Spleen (tissue), 11 donors: ENCODE data around the gene NCOA7. TPM values are rescaled to one million over a fixed set of nuclear protein-coding genes. Genes with fewer than 3 reads are reported as not detected.
"Not testable (repeated sequence)": the region's sequence is repeated elsewhere in the genome, so short reads cannot be mapped to it uniquely, and the experiment has no call there.

Source experiments
- DNase-seq: peaks from one replicate; pipeline ENCODE4 v3.0.0-alpha.2; 2020
- H3K27ac ChIP-seq, 8 donors: fragments of 200-600 bp; sonication (generic) in 7 of 8; 1 replicate in 4 of 8; 2 replicates in 4 of 8; pipeline versions ENCODE4 v1.5.0 to v1.8.0; 2016 to 2021; ENCODE audit warnings: inconsistent platforms in 4 of 8, mild to moderate bottlenecking in 4 of 8, moderate library complexity in 1 of 8
- H3K27me3 ChIP-seq, 7 donors: fragments of 200-600 bp; sonication (generic) in 6 of 7; replicated peaks in 1 of 7; 1 replicate in 4 of 7; 2 replicates in 3 of 7; pipeline versions ENCODE4 v1.5.0 to v1.8.0; 2016 to 2021; ENCODE audit warnings: inconsistent platforms in 3 of 7, mild to moderate bottlenecking in 1 of 7
- H3K36me3 ChIP-seq, 6 donors: fragments of 200-600 bp; sonication (generic) in 5 of 6; 1 replicate in 4 of 6; 2 replicates in 2 of 6; pipeline versions ENCODE4 v1.5.0 to v1.8.0; 2016 to 2021; ENCODE audit warnings: inconsistent platforms in 2 of 6
- H3K4me1 ChIP-seq, 6 donors: fragments of 200-600 bp; sonication (generic) in 5 of 6; 1 replicate in 3 of 6; 2 replicates in 3 of 6; pipeline versions ENCODE4 v1.5.0 to v1.8.0; 2016 to 2021; ENCODE audit warnings: inconsistent platforms in 3 of 6
- H3K4me3 ChIP-seq, 8 donors: fragments of 200-600 bp; sonication (generic) in 7 of 8; 1 replicate in 4 of 8; 2 replicates in 4 of 8; pipeline versions ENCODE4 v1.5.0 to v1.8.0; 2016 to 2021; ENCODE audit warnings: inconsistent platforms in 4 of 8, mild to moderate bottlenecking in 4 of 8, moderate library complexity in 2 of 8
- H3K9me3 ChIP-seq, 8 donors: fragments of 200-600 bp; sonication (generic) in 7 of 8; 1 replicate in 4 of 8; 2 replicates in 4 of 8; pipeline versions ENCODE4 v1.5.0 to v1.8.0; 2016 to 2021; ENCODE audit warnings: inconsistent platforms in 4 of 8
- CTCF ChIP-seq, 11 experiments: fragments of 200-600 bp in 7 of 11; fragments of 450-650 bp in 4 of 11; sonication (generic) in 4 of 11; IDR thresholded peaks in 8 of 11; conservative IDR thresholded peaks in 3 of 11; 1 replicate in 7 of 11; 2 replicates in 4 of 11; pipeline versions ENCODE4 v1.4.0 to v1.8.0; 2016 to 2021; ENCODE audit warnings: antibody characterized with exemption in 11 of 11, inconsistent platforms in 4 of 11, mild to moderate bottlenecking in 1 of 11
- POLR2A ChIP-seq, 3 donors: fragments of 450-650 bp; IDR thresholded peaks; one replicate each; pipeline ENCODE4 v1.5.1; 2017; ENCODE audit warnings: antibody characterized with exemption in 3 of 3, mild to moderate bottlenecking in 1 of 3
- POLR2AphosphoS5 ChIP-seq, 3 donors: sonication (generic); formaldehyde crosslinking; IDR thresholded peaks; one replicate each; pipeline ENCODE4 v1.5.1; 2017; ENCODE audit warnings: antibody characterized with exemption in 3 of 3
- WGBS, 5 donors: extraction: QIAGEN DNeasy Blood & Tissue Kit in 3 of 5; methylation state at CpG; one replicate each; pipeline versions ENCODE4 v1.1.5 to v1.1.7; 2013 to 2018; 5-methylcytosine and 5-hydroxymethylcytosine counted together
- intact Hi-C: fragments of 100-400 bp; cut with DNase I; formaldehyde crosslinking; loops from one replicate; pipeline ENCODE4 v1.15.0; 2023; ENCODE audit warnings: low total_unique reads
- polyA plus RNA-seq, 3 donors: library from polyadenylated mRNA; stranded (reverse); fragments of 200-250 nt; gene quantifications; one replicate each; pipeline ENCODE4 v1.2.1, GENCODE V29; 2013
- total RNA-seq, 7 donors: library from RNA; depleted of rRNA in 3 of 7; stranded (reverse); fragments of >200 nt in 3 of 7; fragmentation: NEBNext Ultra II Directional in 4 of 7; extraction: Animal tissue kit (Norgen Biotek cat#: 25700) in 4 of 7; gene quantifications; one replicate each; pipeline versions ENCODE4 v1.1.0 to v1.2.1, GENCODE V29; 2016 to 2021
- donor health status: healthy with polysubstance abuse.
- donor health status: DM: no; HTN: no; CAD: no; lungs with moderate emphysema.
- donor health status: DM: no; HTN: no; CAD: no.
- donor health status: Bipolar disorder and iron deficiency.
- donor health status: healthy.
- donor health status: DM: no; HTN: no; CAD: no.
- donor health status: DM: yes; HTN: yes; CAD: no.

NCOA7 gene
- total and polyA plus RNA-seq, 10 donors = 11.8 to 84.3 (median 43.1) TPM

- Histone ChIP-seq H3K4me1 (peaks cover 0 to 17% (median under 1%) of the 10 kb centered on the region in 6 donors), H3K36me3 (no peaks in the 10 kb centered on the region), H3K4me3 (no peak overlapping the region), H3K27me3 (peaks cover 0 to 9% (median 0%) of the 10 kb centered on the region in 7 donors), H3K27ac (no peak overlapping the region), H3K9me3 (no peaks in the 10 kb centered on the region)
- WGBS, 5 donors = 74 to 92% (median 89%) methylated on average over 6 of the region's 6 CpGs
- intact Hi-C loops = loop anchor here (10.0 kb wide), 1 partner anchor 95 kb away; no protein-coding TSS in a partner anchor
- no peak for DNase-seq
- TF ChIP-seq POLR2AphosphoS5 (IDR thresholded peaks at IDR 0.05) = no peak
- no peak for TF ChIP-seq CTCF (IDR thresholded peaks at IDR 0.05 in 8 of 11, conservative IDR thresholded peaks at IDR 0.05 in 3 of 11)
- no peak for TF ChIP-seq POLR2A (IDR thresholded peaks at IDR 0.05)
Observed at GRCh38 chr6:125950293-125950692, 159.5 kb downstream of the NCOA7 start.

- peaks cover 0 to 13% (median under 1%) of the 10 kb centered on the region in 6 donors for H3K4me1 ChIP-seq
- H3K4me3 ChIP-seq, H3K9me3 ChIP-seq, H3K36me3 ChIP-seq, H3K27me3 ChIP-seq, H3K27ac ChIP-seq, DNase-seq: not testable (repeated sequence)
- WGBS, 5 donors = 82 to 94% (median 89%) methylated on average over 6 of the region's 6 CpGs
- intact Hi-C loops = loop anchor here (10.0 kb wide), 1 partner anchor 96 kb away; no protein-coding TSS in a partner anchor
Observed at GRCh38 chr6:125950716-125951115, 160.0 kb downstream of the NCOA7 start.

GRCh38 chr6:125951323-125951722 is 160.6 kb downstream of the NCOA7 start:
- DNase-seq = no peak
- H3K27me3 ChIP-seq = peaks cover 0 to 9% (median 0%) of the 10 kb centered on the region in 7 donors
- no peaks in the 10 kb centered on the region for H3K36me3 ChIP-seq
- WGBS, 5 donors = 78 to 100% (median 87%) methylated on average over 1 of the region's 1 CpG
- no peak for TF ChIP-seq POLR2A (IDR thresholded peaks at IDR 0.05)
- no peaks in the 10 kb centered on the region for H3K9me3 ChIP-seq
- no peak overlapping the region for H3K4me3 ChIP-seq
- H3K27ac ChIP-seq = no peak overlapping the region
- H3K4me1 ChIP-seq = peaks cover 0 to 12% (median 5%) of the 10 kb centered on the region in 6 donors
- intact Hi-C loops = loop anchor here (10.0 kb wide), 1 partner anchor 97 kb away; no protein-coding TSS in a partner anchor

- Histone ChIP-seq H3K27ac (no peak overlapping the region), H3K4me1 (peaks cover 7 to 16% (median 13%) of the 10 kb centered on the region in 6 donors), H3K4me3 (no peak overlapping the region), H3K27me3 (peaks cover 0 to 9% (median 0%) of the 10 kb centered on the region in 7 donors), H3K9me3 (no peaks in the 10 kb centered on the region), H3K36me3 (no peaks in the 10 kb centered on the region)
- peak; percentile 71 for DNase-seq
- no peak for TF ChIP-seq CTCF (IDR thresholded peaks at IDR 0.05 in 8 of 11, conservative IDR thresholded peaks at IDR 0.05 in 3 of 11)
- no peak for TF ChIP-seq POLR2AphosphoS5 (IDR thresholded peaks at IDR 0.05)
- TF ChIP-seq POLR2A (IDR thresholded peaks at IDR 0.05) = no peak
- intact Hi-C loops = loop anchor here (10.0 kb wide), 1 partner anchor 98 kb away; no protein-coding TSS in a partner anchor
- 83 to 92% (median 88%) methylated on average over 7 of the region's 7 CpGs for WGBS, 5 donors
Observed at GRCh38 chr6:125952764-125953501, 162.2 kb downstream of the NCOA7 start.

GRCh38 chr6:125953502-125953875 is 162.7 kb downstream of the NCOA7 start:
- Histone ChIP-seq H3K27me3 (peaks cover 0 to 9% (median 0%) of the 10 kb centered on the region in 7 donors), H3K4me3 (no peak overlapping the region), H3K36me3 (no peaks in the 10 kb centered on the region), H3K27ac (no peak overlapping the region), H3K9me3 (no peaks in the 10 kb centered on the region), H3K4me1 (peaks cover 9 to 21% (median 19%) of the 10 kb centered on the region in 6 donors)
- 75 to 90% (median 85%) methylated on average over 7 to 11 of the region's 11 CpGs for WGBS, 5 donors
- peak; percentile 72 for DNase-seq
- no peak for TF ChIP-seq POLR2AphosphoS5 (IDR thresholded peaks at IDR 0.05)
- no peak for TF ChIP-seq POLR2A (IDR thresholded peaks at IDR 0.05)
- no peak for TF ChIP-seq CTCF (IDR thresholded peaks at IDR 0.05 in 8 of 11, conservative IDR thresholded peaks at IDR 0.05 in 3 of 11)
- intact Hi-C loops = loop anchor here (10.0 kb wide), 1 partner anchor 99 kb away; no protein-coding TSS in a partner anchor
